OCI-LY7 (cell line): ENCODE data around the gene SRSF4. TPM values are rescaled to one million over a fixed set of nuclear protein-coding genes. Genes with fewer than 3 reads are reported as not detected.
"Not testable (repeated sequence)": the region's sequence is repeated elsewhere in the genome, so short reads cannot be mapped to it uniquely, and the experiment has no call there.

Source experiments
- BruUV-seq: library from RNA; stranded (reverse); fragments of 400-500 nt; replicated peaks from 2 replicates; lab custom pipeline; 2021; lab: Mats Ljungman, UMichigan
- CTCF ChIA-PET: fragments of 300-600 bp; sonication (Branson Sonifier 250); formaldehyde crosslinking; loops from one replicate; lab custom pipeline; 2022; ENCODE audit warnings: antibody characterized with exemption; ENCODE audit not compliant: unreplicated experiment; lab: Charles Lee
- POLR2A ChIA-PET: fragments of 300-600 bp; sonication (Branson Sonifier 250); formaldehyde crosslinking; loops from one replicate; lab custom pipeline; 2022; ENCODE audit warnings: antibody characterized with exemption; lab: Charles Lee
- DNase-seq: peaks from one replicate; pipeline ENCODE4 v3.0.0-alpha.2; 2015; ENCODE audit warnings: low spot score
- H2AFZ ChIP-seq: fragments of 200-600 bp; sonication (generic), shearing (Covaris generic); 2 replicates; pipeline ENCODE4 v1.6.1; 2014; ENCODE audit warnings: mild to moderate bottlenecking, antibody characterized with exemption, low read length, moderate library complexity
- H3K27ac ChIP-seq: fragments of 200-600 bp; sonication (generic); 2 replicates; pipeline ENCODE4 v1.5.1; 2014; ENCODE audit warnings: mixed run types, low read depth, mild to moderate bottlenecking, moderate library complexity, low read length, inconsistent platforms; ENCODE audit not compliant: poor library complexity, severe bottlenecking
- H3K36me3 ChIP-seq: fragments of 200-600 bp; sonication (generic); 2 replicates; pipeline ENCODE4 v1.6.1; 2014; ENCODE audit warnings: mild to moderate bottlenecking, antibody characterized with exemption, low read length, moderate library complexity, mixed read lengths; ENCODE audit not compliant: insufficient read depth
- H3K4me1 ChIP-seq: fragments of 200-600 bp; sonication (generic); 2 replicates; pipeline ENCODE4 v1.5.1; 2014; ENCODE audit warnings: mild to moderate bottlenecking, low read length; ENCODE audit not compliant: insufficient read depth, poor library complexity, severe bottlenecking
- H3K4me2 ChIP-seq: fragments of 200-600 bp; sonication (generic); 2 replicates; pipeline ENCODE4 v1.6.1; 2014; ENCODE audit warnings: mild to moderate bottlenecking, low read length
- H3K4me3 ChIP-seq: fragments of 200-600 bp; sonication (generic); 2 replicates; pipeline ENCODE4 v1.5.1; 2014; ENCODE audit warnings: mild to moderate bottlenecking, low read depth, low read length; ENCODE audit not compliant: poor library complexity, severe bottlenecking
- H3K79me2 ChIP-seq: fragments of 200-600 bp; sonication (generic); 2 replicates; pipeline ENCODE4 v1.6.1; 2016; ENCODE audit warnings: low read depth, mild to moderate bottlenecking, low read length, moderate library complexity, mixed read lengths; ENCODE audit not compliant: insufficient read depth
- H3K9me2 ChIP-seq: fragments of 200-600 bp; sonication (generic); 2 replicates; pipeline ENCODE4 v1.6.1; 2016; ENCODE audit warnings: mild to moderate bottlenecking, low read length, mixed read lengths; ENCODE audit not compliant: insufficient read depth
- H3K9me3 ChIP-seq: fragments of 200-600 bp; sonication (generic); 2 replicates; pipeline ENCODE4 v1.6.1; 2014; ENCODE audit warnings: mild to moderate bottlenecking, mixed run types, low read length, mixed read lengths
- H4K20me1 ChIP-seq: fragments of 200-600 bp; sonication (generic); 2 replicates; pipeline ENCODE4 v1.6.1; 2014; ENCODE audit warnings: mild to moderate bottlenecking, antibody characterized with exemption, low read length, moderate library complexity, mixed read lengths; ENCODE audit not compliant: insufficient read depth
- CTCF ChIP-seq: fragments of 200-600 bp; sonication (generic); conservative IDR thresholded peaks from 2 replicates; pipeline ENCODE4 v1.5.1; 2014; ENCODE audit warnings: mild to moderate bottlenecking, antibody characterized with exemption, low read length, moderate library complexity, mixed read lengths
- EZH2phosphoT487 ChIP-seq: fragments of 200-600 bp; sonication (generic); IDR thresholded peaks from 2 replicates; pipeline ENCODE4 v1.6.1; 2018; ENCODE audit warnings: low read depth, borderline replicate concordance, mild to moderate bottlenecking, mixed run types, antibody characterized with exemption, low read length, moderate library complexity, mixed read lengths
- intact Hi-C: fragments of 100-400 bp; cut with micrococcal nuclease; formaldehyde crosslinking; loops from one replicate; pipeline ENCODE4 v1.10.0; 2022; ENCODE audit not compliant: unreplicated experiment
- total RNA-seq, 2 experiments: library from RNA; depleted of rRNA in 1 of 2; stranded (reverse); fragments of >200 nt in 1 of 2; shearing (Covaris generic) in 1 of 2; gene quantifications; 2 replicates each; pipeline ENCODE4 v1.2.3, GENCODE V29; 2014 to 2022

Gene SRSF4
- total RNA-seq, 2 experiments from 2014 or later = 52.8 to 122 TPM

GRCh38 chr1:29134695-29135028, 47.0 kb downstream of the SRSF4 start:
- Histone ChIP-seq H4K20me1 (no peaks in the 10 kb centered on the region), H3K4me2 (no peak overlapping the region), H3K79me2 (no peaks in the 10 kb centered on the region), H3K4me3 (no peak overlapping the region), H3K9me3 (no peaks in the 10 kb centered on the region), H3K4me1 (no peaks in the 10 kb centered on the region), H2AFZ (no peak overlapping the region; the same call in 1 of the 2 replicates), H3K9me2 (no peaks in the 10 kb centered on the region), H3K27ac (no peak overlapping the region), H3K36me3 (no peaks in the 10 kb centered on the region)
- DNase-seq = no peak
- ChIA-PET POLR2A (no interaction called here), CTCF (no interaction called here)
- TF ChIP-seq CTCF = no peak
- TF ChIP-seq EZH2phosphoT487 = no peak
- no TSS peak for BruUV-seq
- intact Hi-C loops = no loop called here

GRCh38 chr1:29133861-29134694, 47.6 kb downstream of the SRSF4 start:
- H3K4me2 ChIP-seq = no peak overlapping the region
- POLR2A ChIA-PET = no interaction called here
- H3K9me3 ChIP-seq = no peaks in the 10 kb centered on the region
- no peak overlapping the region for H3K27ac ChIP-seq
- DNase-seq = no peak
- no peak overlapping the region for H3K4me3 ChIP-seq
- BruUV-seq = no TSS peak
- no peaks in the 10 kb centered on the region for H4K20me1 ChIP-seq
- TF ChIP-seq EZH2phosphoT487 (no peak), CTCF (no peak)
- H3K9me2 ChIP-seq = no peaks in the 10 kb centered on the region
- H3K4me1 ChIP-seq = no peaks in the 10 kb centered on the region
- CTCF ChIA-PET = no interaction called here
- intact Hi-C loops = no loop called here
- no peak overlapping the region; the same call in 1 of the 2 replicates for H2AFZ ChIP-seq
- no peaks in the 10 kb centered on the region for H3K36me3 ChIP-seq
- H3K79me2 ChIP-seq = no peaks in the 10 kb centered on the region

- BruUV-seq, CTCF ChIA-PET, H3K4me1 ChIP-seq: not testable (repeated sequence)
Measured at GRCh38 chr1:29131056-29131455, 50.6 kb downstream of the SRSF4 start.

More at GRCh38 chr1:29131056-29131455, 50.6 kb downstream of the SRSF4 start:
- POLR2A ChIA-PET, H3K36me3 ChIP-seq, H3K79me2 ChIP-seq, H4K20me1 ChIP-seq, H3K9me2 ChIP-seq, H3K4me2 ChIP-seq, H3K27ac ChIP-seq, H3K9me3 ChIP-seq, intact Hi-C loops, DNase-seq, H2AFZ ChIP-seq, H3K4me3 ChIP-seq: not testable (repeated sequence)
